ENCODE data around the gene GTF3C1. TPM values are rescaled to one million over a fixed set of nuclear protein-coding genes. Genes with fewer than 3 reads are reported as not detected.

GTF3C1 gene
- total and polyA plus RNA-seq, 2 experiments from 2014 or later = 33.4 to 52.1 TPM

DNA sequence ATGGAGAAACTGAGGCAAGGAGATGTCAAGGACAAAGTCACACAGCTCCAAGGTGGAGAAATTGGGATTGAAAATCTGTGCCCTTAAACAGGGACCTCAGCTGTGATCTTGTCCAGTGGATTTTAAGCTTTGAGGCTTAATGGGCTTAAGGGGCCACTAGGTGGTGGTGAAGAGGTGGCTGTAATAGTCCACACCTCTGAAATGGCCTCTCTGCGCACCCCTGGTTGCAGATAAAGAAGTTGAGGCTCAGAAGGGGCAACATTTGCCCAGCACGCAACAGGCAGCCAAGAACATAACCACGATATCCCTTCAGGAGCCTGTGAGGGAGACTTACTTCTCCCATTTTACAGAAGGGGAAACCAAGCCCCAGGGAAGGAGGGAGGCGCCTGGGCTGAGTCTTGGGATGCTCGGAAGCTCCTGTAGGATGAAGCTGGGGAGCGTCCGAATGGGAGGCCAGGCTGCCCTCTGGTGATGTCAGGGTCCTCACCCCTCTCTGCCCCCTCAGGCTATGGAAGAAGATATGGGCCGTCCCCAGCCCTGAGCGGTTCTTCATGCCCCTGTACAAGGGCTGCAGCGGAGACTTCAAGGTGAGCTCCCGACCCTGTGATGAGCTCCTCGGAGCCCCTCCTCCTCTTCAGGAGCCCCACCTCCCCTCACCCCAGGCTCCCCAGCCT is 104.1 kb downstream of the GTF3C1 start:
- Histone ChIP-seq H3K36me3 (ENCODE audit: low read depth) (no peaks in the 10 kb centered on the region), H3K4me1 (ENCODE audit: insufficient read depth) (peaks cover 14% of the 10 kb centered on the region; the same call in 1 of the 2 replicates), H2AFZ (no peak overlapping the region), H3K27ac (no peak overlapping the region), H3K9ac (no peak overlapping the region), H3K9me2 (ENCODE audit: insufficient read depth) (no peaks in the 10 kb centered on the region), H3K79me2 (ENCODE audit: insufficient read depth) (no peaks in the 10 kb centered on the region), H3K4me3 (no peak overlapping the region), H4K20me1 (ENCODE audit: insufficient read depth) (no peaks in the 10 kb centered on the region), H3K27me3 (replicated peaks; ENCODE audit: insufficient read depth) (no peaks in the 10 kb centered on the region), H3K9me3 (ENCODE audit: low read depth) (no peaks in the 10 kb centered on the region), H3F3A (ENCODE audit: insufficient read depth) (no peaks in the 10 kb centered on the region), H3K4me2 (ENCODE audit: unreplicated experiment) (no peak overlapping the region)
- DNase-seq = no peak
- 84 to 89% methylated on average over 11 to 12 of the region's 12 CpGs for WGBS, 2 experiments (ENCODE audit: low coverage in 1 of 2, low lambda C conversion rate in 2 of 2, missing lambda C conversion rate in 2 of 2)
- no peak for TF ChIP-seq EZH2 (IDR thresholded peaks at IDR 0.05; ENCODE audit: insufficient read depth, poor library complexity, severe bottlenecking)
- no peak for TF ChIP-seq EZH2phosphoT487 (IDR thresholded peaks at IDR 0.05; ENCODE audit: insufficient read depth, low read depth)
- in situ Hi-C loops (cut with MboI) = loop anchor here (25.0 kb wide), 1 partner anchor 1608 kb away; no protein-coding TSS in a partner anchor

GRCh38 chr16:27444470-27444869 is 105.2 kb downstream of the GTF3C1 start:
- H3K9me3 ChIP-seq (ENCODE audit: low read depth) = no peaks in the 10 kb centered on the region
- no peaks in the 10 kb centered on the region for H3F3A ChIP-seq (ENCODE audit: insufficient read depth)
- H3K9me2 ChIP-seq (ENCODE audit: insufficient read depth) = no peaks in the 10 kb centered on the region
- no peaks in the 10 kb centered on the region for H3K79me2 ChIP-seq (ENCODE audit: insufficient read depth)
- no peak overlapping the region for H2AFZ ChIP-seq
- no peak overlapping the region for H3K4me3 ChIP-seq
- no peaks in the 10 kb centered on the region for H3K36me3 ChIP-seq (ENCODE audit: low read depth)
- 0 out of 2 replicates have a peak, but pooled peaks cover 6% of the 10 kb centered on the region for H3K4me1 ChIP-seq (ENCODE audit: insufficient read depth)
- H3K27me3 ChIP-seq (replicated peaks; ENCODE audit: insufficient read depth) = no peaks in the 10 kb centered on the region
- in situ Hi-C loops (cut with MboI) = loop anchor here (25.0 kb wide), 1 partner anchor 1607 kb away; no protein-coding TSS in a partner anchor
- H3K4me2 ChIP-seq (ENCODE audit: unreplicated experiment) = no peak overlapping the region
- no peaks in the 10 kb centered on the region for H4K20me1 ChIP-seq (ENCODE audit: insufficient read depth)
- H3K9ac ChIP-seq = no peak overlapping the region
- TF ChIP-seq EZH2 (IDR thresholded peaks at IDR 0.05; ENCODE audit: insufficient read depth, poor library complexity, severe bottlenecking) = no peak
- no peak for TF ChIP-seq EZH2phosphoT487 (IDR thresholded peaks at IDR 0.05; ENCODE audit: insufficient read depth, low read depth)
- DNase-seq = no peak
- no peak overlapping the region for H3K27ac ChIP-seq
- 79 to 84% methylated on average over 5 of the region's 5 CpGs for WGBS, 2 experiments (ENCODE audit: low coverage in 1 of 2, low lambda C conversion rate in 2 of 2, missing lambda C conversion rate in 2 of 2)

DNA sequence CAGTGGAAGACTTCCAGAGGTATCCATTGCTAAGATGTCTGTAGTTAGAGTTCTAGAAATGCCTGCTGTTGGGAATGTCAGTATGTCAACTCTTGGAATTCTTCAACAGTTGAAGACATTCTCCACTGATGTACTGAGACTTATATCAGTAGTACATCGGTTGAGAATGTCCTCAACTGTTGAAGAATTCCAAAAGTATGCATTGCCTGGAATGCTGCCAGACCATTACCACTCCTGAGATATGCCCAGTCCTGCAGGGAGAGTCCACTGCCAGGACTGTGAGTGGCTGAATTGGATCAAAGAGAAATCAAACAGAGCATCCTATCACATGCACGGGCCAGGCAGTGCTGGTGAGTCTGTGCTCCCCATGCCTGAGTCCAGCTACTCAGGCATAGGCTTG is 105.7 kb downstream of the GTF3C1 start:
- WGBS, 2 experiments (ENCODE audit: low coverage in 1 of 2, low lambda C conversion rate in 2 of 2, missing lambda C conversion rate in 2 of 2) = 46 to 58% methylated on average over 2 of the region's 2 CpGs
- Histone ChIP-seq H2AFZ (no peak overlapping the region), H3K27me3 (replicated peaks; ENCODE audit: insufficient read depth) (no peaks in the 10 kb centered on the region), H3K4me3 (no peak overlapping the region), H3K79me2 (ENCODE audit: insufficient read depth) (no peaks in the 10 kb centered on the region), H3K9me3 (ENCODE audit: low read depth) (no peaks in the 10 kb centered on the region), H3K4me2 (ENCODE audit: unreplicated experiment) (no peak overlapping the region), H3K36me3 (ENCODE audit: low read depth) (no peaks in the 10 kb centered on the region), H3F3A (ENCODE audit: insufficient read depth) (no peaks in the 10 kb centered on the region), H3K27ac (no peak overlapping the region), H4K20me1 (ENCODE audit: insufficient read depth) (no peaks in the 10 kb centered on the region), H3K9ac (no peak overlapping the region), H3K9me2 (ENCODE audit: insufficient read depth) (no peaks in the 10 kb centered on the region), H3K4me1 (ENCODE audit: insufficient read depth) (0 out of 2 replicates have a peak, but pooled peaks cover 6% of the 10 kb centered on the region)
- DNase-seq = peak; percentile 69
- no peak for TF ChIP-seq EZH2phosphoT487 (IDR thresholded peaks at IDR 0.05; ENCODE audit: insufficient read depth, low read depth)
- no peak for TF ChIP-seq EZH2 (IDR thresholded peaks at IDR 0.05; ENCODE audit: insufficient read depth, poor library complexity, severe bottlenecking)
- in situ Hi-C loops (cut with MboI) = loop anchor here (25.0 kb wide), 1 partner anchor 1607 kb away; no protein-coding TSS in a partner anchor

GRCh38 chr16:27441998-27442397 is 107.7 kb downstream of the GTF3C1 start:
- H3K4me1 ChIP-seq (ENCODE audit: insufficient read depth) = 0 out of 2 replicates have a peak, but pooled peaks cover 6% of the 10 kb centered on the region
- H3F3A ChIP-seq (ENCODE audit: insufficient read depth) = no peaks in the 10 kb centered on the region
- H3K79me2 ChIP-seq (ENCODE audit: insufficient read depth) = no peaks in the 10 kb centered on the region
- no peak overlapping the region for H3K9ac ChIP-seq
- H4K20me1 ChIP-seq (ENCODE audit: insufficient read depth) = no peaks in the 10 kb centered on the region
- H3K36me3 ChIP-seq (ENCODE audit: low read depth) = no peaks in the 10 kb centered on the region
- H3K9me2 ChIP-seq (ENCODE audit: insufficient read depth) = no peaks in the 10 kb centered on the region
- no peaks in the 10 kb centered on the region for H3K9me3 ChIP-seq (ENCODE audit: low read depth)
- H2AFZ ChIP-seq = no peak overlapping the region
- no peak for DNase-seq
- no peaks in the 10 kb centered on the region for H3K27me3 ChIP-seq (replicated peaks; ENCODE audit: insufficient read depth)
- no peak for TF ChIP-seq EZH2phosphoT487 (IDR thresholded peaks at IDR 0.05; ENCODE audit: insufficient read depth, low read depth)
- TF ChIP-seq EZH2 (IDR thresholded peaks at IDR 0.05; ENCODE audit: insufficient read depth, poor library complexity, severe bottlenecking) = no peak
- no peak overlapping the region for H3K4me2 ChIP-seq (ENCODE audit: unreplicated experiment)
- H3K4me3 ChIP-seq = no peak overlapping the region
- 84% methylated on average over 8 of the region's 8 CpGs for WGBS, 2 experiments (ENCODE audit: low coverage in 1 of 2, low lambda C conversion rate in 2 of 2, missing lambda C conversion rate in 2 of 2)
- H3K27ac ChIP-seq = no peak overlapping the region
- in situ Hi-C loops (cut with MboI) = loop anchor here (25.0 kb wide), 1 partner anchor 1605 kb away; no protein-coding TSS in a partner anchor
